ENCODE results near the gene EPN3.

Gene EPN3

DNA sequence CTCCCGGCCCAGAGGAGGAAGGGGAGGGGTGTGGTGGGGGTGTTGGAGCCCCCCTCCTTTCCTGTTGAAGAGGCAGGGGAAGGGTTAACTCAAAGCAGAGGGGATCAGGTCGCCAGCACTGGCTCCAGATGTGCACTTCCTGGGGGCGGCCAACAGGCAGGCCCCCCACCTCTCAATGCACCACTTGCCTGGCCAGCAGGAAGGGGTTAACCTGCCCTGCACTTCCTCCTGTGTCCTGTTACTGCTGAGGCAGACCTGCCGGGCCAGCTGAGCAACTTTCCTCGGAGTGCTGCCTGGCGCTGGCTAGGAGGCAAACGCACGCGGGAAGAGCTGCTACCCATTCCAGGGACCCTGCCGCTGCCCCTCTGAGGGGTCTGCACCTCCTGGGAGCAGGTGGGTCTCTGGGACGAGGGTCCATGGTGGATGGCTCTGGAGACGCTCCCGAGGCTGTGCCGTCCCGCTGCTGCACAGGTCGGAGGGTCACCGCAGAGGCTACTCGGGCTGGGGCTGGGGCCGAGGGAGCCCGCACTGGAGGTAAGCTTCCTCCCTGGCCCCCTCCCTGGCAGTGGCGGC lies at the start of gene EPN3:
EPN3 (plus strand) TSS at position 284 of the 573 bp plus-strand sequence. CDS start 3,822 bp downstream, outside the sequence.
- Histone ChIP-seq H3K27me3 (ENCODE audit: low read length) (no peaks in the 10 kb centered on the region), H3K9ac (ENCODE audit: low read length) (no peak within 1 kb of the TSS), H2AFZ (ENCODE audit: low read depth, low read length, severe bottlenecking) (no peak within 1 kb of the TSS), H3K4me3 (ENCODE audit: insufficient read depth, low read length, poor library complexity, severe bottlenecking) (no peak within 1 kb of the TSS), H3K79me2 (ENCODE audit: insufficient read depth, low read length) (no peaks in the 10 kb centered on the region), H3K9me2 (replicated peaks; ENCODE audit: insufficient read depth, low read length) (no peaks in the 10 kb centered on the region), H3K9me3 (ENCODE audit: insufficient read depth, low read length) (no peaks in the 10 kb centered on the region), H3K4me2 (ENCODE audit: low read depth, low read length, poor library complexity, severe bottlenecking) (no peak within 1 kb of the TSS), H3F3A (ENCODE audit: insufficient read depth) (no peaks in the 10 kb centered on the region), H3K27ac (ENCODE audit: low read depth, low read length) (no peak within 1 kb of the TSS), H3K36me3 (ENCODE audit: low read length) (no peaks in the 10 kb centered on the region), H4K20me1 (ENCODE audit: low read depth, low read length) (no peaks in the 10 kb centered on the region)
- no peak for TF ChIP-seq EZH2phosphoT487 (conservative IDR thresholded peaks at IDR 0.05; ENCODE audit: low read length)
- TF ChIP-seq, protein P1, sequence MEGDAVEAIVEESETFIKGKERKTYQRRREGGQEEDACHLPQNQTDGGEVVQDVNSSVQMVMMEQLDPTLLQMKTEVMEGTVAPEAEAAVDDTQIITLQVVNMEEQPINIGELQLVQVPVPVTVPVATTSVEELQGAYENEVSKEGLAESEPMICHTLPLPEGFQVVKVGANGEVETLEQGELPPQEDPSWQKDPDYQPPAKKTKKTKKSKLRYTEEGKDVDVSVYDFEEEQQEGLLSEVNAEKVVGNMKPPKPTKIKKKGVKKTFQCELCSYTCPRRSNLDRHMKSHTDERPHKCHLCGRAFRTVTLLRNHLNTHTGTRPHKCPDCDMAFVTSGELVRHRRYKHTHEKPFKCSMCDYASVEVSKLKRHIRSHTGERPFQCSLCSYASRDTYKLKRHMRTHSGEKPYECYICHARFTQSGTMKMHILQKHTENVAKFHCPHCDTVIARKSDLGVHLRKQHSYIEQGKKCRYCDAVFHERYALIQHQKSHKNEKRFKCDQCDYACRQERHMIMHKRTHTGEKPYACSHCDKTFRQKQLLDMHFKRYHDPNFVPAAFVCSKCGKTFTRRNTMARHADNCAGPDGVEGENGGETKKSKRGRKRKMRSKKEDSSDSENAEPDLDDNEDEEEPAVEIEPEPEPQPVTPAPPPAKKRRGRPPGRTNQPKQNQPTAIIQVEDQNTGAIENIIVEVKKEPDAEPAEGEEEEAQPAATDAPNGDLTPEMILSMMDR (IDR thresholded peaks at IDR 0.05; ENCODE audit: insufficient read depth, low read length, poor library complexity, severe bottlenecking): no peak

DNA sequence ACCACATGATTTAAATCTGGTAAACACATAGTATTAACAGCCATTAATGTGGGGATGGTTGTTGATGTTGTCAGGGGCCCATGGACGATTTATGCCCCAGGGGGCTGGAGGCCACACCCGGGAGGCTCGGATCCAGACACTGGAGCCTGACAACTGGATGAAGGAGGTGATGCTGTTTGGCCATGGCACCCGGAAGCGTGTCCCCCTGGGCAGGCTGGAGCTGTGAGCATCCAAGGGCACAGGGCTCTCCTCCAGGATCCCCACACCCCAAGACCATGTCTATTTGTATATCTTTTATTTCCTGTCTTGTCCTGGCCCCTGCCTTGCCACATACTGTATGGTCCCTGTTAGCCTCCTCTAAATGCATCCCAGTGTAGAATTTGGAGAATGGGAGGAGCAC lies 49.3 kb upstream of the EPN3 start:
- no peaks in the 10 kb centered on the region for H3K9me2 ChIP-seq (replicated peaks; ENCODE audit: insufficient read depth, low read length)
- TF ChIP-seq EZH2phosphoT487 (conservative IDR thresholded peaks at IDR 0.05; ENCODE audit: low read length): no peak
- TF ChIP-seq, protein P1 (IDR thresholded peaks at IDR 0.05; ENCODE audit: insufficient read depth, low read length, poor library complexity, severe bottlenecking): no peak
- no peaks in the 10 kb centered on the region for H3K9me3 ChIP-seq (ENCODE audit: insufficient read depth, low read length)
- no peaks in the 10 kb centered on the region for H4K20me1 ChIP-seq (ENCODE audit: low read depth, low read length)
- no peak overlapping the region for H3K9ac ChIP-seq (ENCODE audit: low read length)
- H2AFZ ChIP-seq (ENCODE audit: low read depth, low read length, severe bottlenecking): no peak overlapping the region
- no peaks in the 10 kb centered on the region for H3K36me3 ChIP-seq (ENCODE audit: low read length)
- H3K79me2 ChIP-seq (ENCODE audit: insufficient read depth, low read length): no peaks in the 10 kb centered on the region
- no peak overlapping the region for H3K27ac ChIP-seq (ENCODE audit: low read depth, low read length)
- H3F3A ChIP-seq (ENCODE audit: insufficient read depth): peaks cover 21% of the 10 kb centered on the region
- H3K27me3 ChIP-seq (ENCODE audit: low read length): no peaks in the 10 kb centered on the region
- H3K4me3 ChIP-seq (ENCODE audit: insufficient read depth, low read length, poor library complexity, severe bottlenecking): no peak overlapping the region
- no peak overlapping the region for H3K4me2 ChIP-seq (ENCODE audit: low read depth, low read length, poor library complexity, severe bottlenecking)

DNA sequence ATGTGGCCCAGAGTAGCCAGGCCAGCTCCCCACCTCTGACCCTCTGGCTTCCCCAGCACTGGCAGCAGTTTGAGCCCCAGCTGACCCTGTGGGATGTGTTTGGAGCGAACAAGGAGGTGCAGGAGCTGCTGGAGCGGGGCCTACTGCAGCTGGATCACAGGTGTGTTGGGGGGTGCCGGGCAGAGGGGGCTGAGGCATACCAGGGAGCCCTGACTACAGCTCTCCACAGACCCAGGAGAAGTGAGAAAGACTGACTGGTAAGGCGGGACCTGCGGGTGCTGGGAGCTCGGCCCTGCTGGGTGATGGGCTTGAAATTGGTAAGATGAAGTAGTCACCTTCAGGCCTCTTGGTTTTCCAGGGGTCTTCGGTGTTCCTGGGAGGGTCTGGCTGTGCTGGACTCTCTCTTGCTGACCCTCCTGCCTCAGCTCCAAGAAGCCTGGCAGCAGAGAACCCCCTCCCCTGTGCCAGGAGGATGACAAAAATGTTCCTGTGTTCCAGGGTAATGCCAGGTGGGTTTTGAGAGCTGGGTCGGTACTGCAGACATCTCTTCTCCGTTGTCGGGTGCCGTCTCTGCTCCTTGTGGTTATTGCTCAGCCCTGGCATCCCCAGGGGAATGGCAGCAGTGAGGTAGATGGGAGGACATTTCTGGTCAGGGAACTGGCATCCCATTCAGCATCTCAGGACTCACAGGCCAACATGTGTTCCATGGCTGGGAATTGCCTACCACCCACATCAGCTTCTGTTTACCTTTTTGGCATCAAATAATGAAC lies 48.0 kb upstream of the EPN3 start:
- Histone ChIP-seq H3K79me2 (ENCODE audit: insufficient read depth, low read length) (no peaks in the 10 kb centered on the region), H3K9me3 (ENCODE audit: insufficient read depth, low read length) (no peaks in the 10 kb centered on the region), H3K9ac (ENCODE audit: low read length) (no peak overlapping the region), H3K4me3 (ENCODE audit: insufficient read depth, low read length, poor library complexity, severe bottlenecking) (no peak overlapping the region), H3K4me2 (ENCODE audit: low read depth, low read length, poor library complexity, severe bottlenecking) (no peak overlapping the region), H4K20me1 (ENCODE audit: low read depth, low read length) (no peaks in the 10 kb centered on the region), H3F3A (ENCODE audit: insufficient read depth) (peaks cover 16% of the 10 kb centered on the region; the same call in 1 of the 2 replicates), H3K9me2 (replicated peaks; ENCODE audit: insufficient read depth, low read length) (no peaks in the 10 kb centered on the region), H3K27me3 (ENCODE audit: low read length) (no peaks in the 10 kb centered on the region), H2AFZ (ENCODE audit: low read depth, low read length, severe bottlenecking) (no peak overlapping the region), H3K36me3 (ENCODE audit: low read length) (no peaks in the 10 kb centered on the region), H3K27ac (ENCODE audit: low read depth, low read length) (no peak overlapping the region)
- TF ChIP-seq, protein P1 (IDR thresholded peaks at IDR 0.05; ENCODE audit: insufficient read depth, low read length, poor library complexity, severe bottlenecking): no peak
- TF ChIP-seq EZH2phosphoT487 (conservative IDR thresholded peaks at IDR 0.05; ENCODE audit: low read length): no peak
